Left lung (tissue), 10 donors: ENCODE data around the gene ARHGAP15. TPM values are rescaled to one million over a fixed set of nuclear protein-coding genes. Genes with fewer than 3 reads are reported as not detected.

Source experiments
- ATAC-seq: fragments of 200-7000 bp; cut with Tn5 transposase; one replicate; pipeline ENCODE4 v1.9.1; 2020; ENCODE audit warnings: moderate library complexity
- DNase-seq, 4 donors: peaks; one replicate each; pipeline ENCODE4 v3.0.0-alpha.2; 2013 to 2020
- H3K27ac ChIP-seq, 2 donors: fragments of 200-600 bp; sonication (generic) in 1 of 2; one replicate each; pipeline versions ENCODE4 v1.5.0 to v1.8.0; 2020 to 2021
- H3K27me3 ChIP-seq, 2 donors: fragments of 200-600 bp; sonication (generic) in 1 of 2; one replicate each; pipeline versions ENCODE4 v1.5.0 to v1.8.0; 2020 to 2021
- H3K36me3 ChIP-seq, 2 donors: fragments of 200-600 bp; sonication (generic) in 1 of 2; one replicate each; pipeline versions ENCODE4 v1.5.0 to v1.8.0; 2020 to 2021
- H3K4me1 ChIP-seq, 2 donors: fragments of 200-600 bp; one replicate each; pipeline ENCODE4 v1.8.0; 2021
- H3K4me3 ChIP-seq, 2 donors: fragments of 200-600 bp; sonication (generic) in 1 of 2; one replicate each; pipeline versions ENCODE4 v1.5.0 to v1.8.0; 2020 to 2021; ENCODE audit warnings: mild to moderate bottlenecking in 1 of 2
- H3K9me3 ChIP-seq, 2 donors: fragments of 200-600 bp; sonication (generic) in 1 of 2; one replicate each; pipeline versions ENCODE4 v1.5.0 to v1.8.0; 2020 to 2021
- intact Hi-C, 2 donors: fragments of 100-400 bp; cut with DNase I; formaldehyde crosslinking; loops; one replicate each; pipeline versions ENCODE4 v1.11.2 to v1.14.2; 2022
- polyA plus RNA-seq, 6 donors: library from polyadenylated mRNA; unstranded; fragments of 120-200 nt; gene quantifications; one replicate each; pipeline ENCODE4 v1.2.1, GENCODE V29; 2013; ENCODE audit not compliant: insufficient read length in 6 of 6
- total RNA-seq, 2 donors: library from RNA; stranded (reverse); fragmentation: NEBNext Ultra II Directional; extraction: Animal tissue kit (Norgen Biotek cat#: 25700); gene quantifications; one replicate each; pipeline ENCODE4 v1.2.1, GENCODE V29; 2021
- TF ChIP-seq, protein P1 (sequence below), 2 donors: fragments of 200-600 bp; sonication (generic) in 1 of 2; IDR thresholded peaks; one replicate each; pipeline versions ENCODE4 v1.5.0 to v1.8.0; 2021; ENCODE audit warnings: antibody characterized with exemption in 2 of 2
- donor health status: DM: no; HTN: yes; CAD: no.
- donor health status: DM: no; HTN: no; CAD: no.

ARHGAP15 gene
- total and polyA plus RNA-seq, 8 donors, result 16.8 to 48.3 (median 30.2) TPM

DNA sequence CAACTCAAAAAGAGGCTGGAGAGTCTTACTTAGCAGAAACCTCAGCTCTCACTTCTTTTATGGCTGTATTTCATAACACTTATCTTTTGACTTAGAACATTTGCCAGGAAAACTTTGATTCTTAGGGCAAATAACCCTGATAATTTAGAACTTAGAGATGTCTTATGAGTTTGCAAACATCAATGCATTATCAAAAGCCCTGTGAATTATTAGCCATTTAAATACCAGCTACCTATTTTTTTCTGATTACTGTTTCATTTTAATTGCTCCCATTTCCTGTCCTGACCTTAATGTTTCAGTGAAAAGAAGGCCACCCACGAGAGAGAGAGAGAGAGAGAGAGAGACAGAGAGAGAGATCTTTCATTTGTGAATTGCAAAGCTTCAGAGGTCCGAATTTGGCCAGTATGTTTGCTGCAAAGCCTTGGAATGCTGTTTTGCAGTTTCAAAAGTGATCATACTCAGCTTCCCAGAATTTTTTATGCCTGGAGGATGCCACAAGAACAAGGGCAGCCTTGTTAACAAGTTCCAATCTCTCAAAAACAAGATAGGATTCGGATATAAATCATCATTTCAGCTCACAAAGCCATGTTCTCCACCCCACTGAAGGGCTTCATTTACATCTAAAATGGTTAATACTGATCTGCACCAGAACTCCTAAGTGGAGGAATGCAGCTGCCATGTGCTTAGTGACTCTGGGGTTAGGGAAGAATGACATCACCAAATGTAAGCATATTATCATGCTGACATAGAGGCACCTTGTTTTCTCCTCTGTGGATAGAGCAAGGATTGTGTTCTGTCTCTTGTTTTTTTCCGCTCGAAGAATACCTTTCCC is 478.2 kb downstream of the ARHGAP15 start:
- Histone ChIP-seq H3K4me1 (peaks cover 10 to 14% of the 10 kb centered on the region in 2 donors), H3K27me3 (no peaks in the 10 kb centered on the region), H3K9me3 (no peaks in the 10 kb centered on the region), H3K36me3 (no peaks in the 10 kb centered on the region), H3K27ac (peak overlapping the region in 1 of 2 donors; percentile 23), H3K4me3 (no peak overlapping the region)
- TF ChIP-seq, protein P1, sequence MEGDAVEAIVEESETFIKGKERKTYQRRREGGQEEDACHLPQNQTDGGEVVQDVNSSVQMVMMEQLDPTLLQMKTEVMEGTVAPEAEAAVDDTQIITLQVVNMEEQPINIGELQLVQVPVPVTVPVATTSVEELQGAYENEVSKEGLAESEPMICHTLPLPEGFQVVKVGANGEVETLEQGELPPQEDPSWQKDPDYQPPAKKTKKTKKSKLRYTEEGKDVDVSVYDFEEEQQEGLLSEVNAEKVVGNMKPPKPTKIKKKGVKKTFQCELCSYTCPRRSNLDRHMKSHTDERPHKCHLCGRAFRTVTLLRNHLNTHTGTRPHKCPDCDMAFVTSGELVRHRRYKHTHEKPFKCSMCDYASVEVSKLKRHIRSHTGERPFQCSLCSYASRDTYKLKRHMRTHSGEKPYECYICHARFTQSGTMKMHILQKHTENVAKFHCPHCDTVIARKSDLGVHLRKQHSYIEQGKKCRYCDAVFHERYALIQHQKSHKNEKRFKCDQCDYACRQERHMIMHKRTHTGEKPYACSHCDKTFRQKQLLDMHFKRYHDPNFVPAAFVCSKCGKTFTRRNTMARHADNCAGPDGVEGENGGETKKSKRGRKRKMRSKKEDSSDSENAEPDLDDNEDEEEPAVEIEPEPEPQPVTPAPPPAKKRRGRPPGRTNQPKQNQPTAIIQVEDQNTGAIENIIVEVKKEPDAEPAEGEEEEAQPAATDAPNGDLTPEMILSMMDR (IDR thresholded peaks at IDR 0.05), result no peak
- intact Hi-C loops, result no loop called here
- no peak for DNase-seq
- ATAC-seq, result peak; percentile 60

DNA sequence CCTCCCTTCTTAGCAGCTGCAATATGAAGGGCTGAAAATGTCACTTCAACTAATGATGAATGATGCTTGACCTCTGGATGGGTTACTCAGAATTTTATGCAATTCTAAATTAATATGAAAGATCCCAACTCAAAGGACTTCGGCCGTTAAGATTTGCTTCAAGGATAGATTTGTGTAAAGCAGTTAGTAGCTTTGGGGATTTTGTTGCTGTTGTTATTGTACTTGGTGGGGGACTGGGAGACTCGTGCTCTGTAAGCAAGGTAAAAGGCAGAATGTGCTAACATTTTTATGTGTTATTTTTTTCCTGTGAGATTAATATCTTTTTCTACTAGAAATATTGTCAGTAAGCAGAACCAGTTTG is 478.8 kb downstream of the ARHGAP15 start:
- H3K9me3 ChIP-seq, result no peaks in the 10 kb centered on the region
- no peak for DNase-seq
- no peaks in the 10 kb centered on the region for H3K36me3 ChIP-seq
- peak overlapping the region in 1 of 2 donors; percentile 23 for H3K27ac ChIP-seq
- TF ChIP-seq, protein P1 (IDR thresholded peaks at IDR 0.05), result no peak
- no peak overlapping the region for H3K4me3 ChIP-seq
- ATAC-seq, result no peak
- intact Hi-C loops, result no loop called here
- no peaks in the 10 kb centered on the region for H3K27me3 ChIP-seq
- H3K4me1 ChIP-seq, result peaks cover 10 to 14% of the 10 kb centered on the region in 2 donors

DNA sequence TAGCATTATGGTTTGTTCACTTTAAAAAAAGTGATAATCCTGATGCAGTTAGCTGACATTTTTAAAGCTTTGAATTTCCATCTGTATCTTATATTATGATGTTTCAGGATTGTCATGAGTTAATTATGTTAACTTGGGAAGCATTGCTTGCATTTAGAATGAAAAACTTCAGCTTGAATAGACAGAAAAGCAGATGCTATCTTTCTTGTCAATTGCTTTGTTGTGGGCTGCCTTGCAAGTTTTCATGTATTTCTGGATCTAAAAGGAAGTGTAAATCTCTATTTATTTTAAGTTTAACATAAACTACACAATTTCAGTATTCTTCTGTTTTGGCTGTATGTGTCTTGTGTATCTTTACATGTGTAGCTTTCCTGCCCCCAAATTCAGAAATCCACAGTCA is 479.5 kb downstream of the ARHGAP15 start:
- intact Hi-C loops, result no loop called here
- Histone ChIP-seq H3K4me1 (peaks cover 10 to 11% of the 10 kb centered on the region in 2 donors), H3K27me3 (no peaks in the 10 kb centered on the region), H3K9me3 (no peaks in the 10 kb centered on the region), H3K36me3 (no peaks in the 10 kb centered on the region), H3K27ac (no peak overlapping the region), H3K4me3 (no peak overlapping the region)
- DNase-seq, result no peak
- no peak for ATAC-seq
- TF ChIP-seq, protein P1 (IDR thresholded peaks at IDR 0.05), result no peak

DNA sequence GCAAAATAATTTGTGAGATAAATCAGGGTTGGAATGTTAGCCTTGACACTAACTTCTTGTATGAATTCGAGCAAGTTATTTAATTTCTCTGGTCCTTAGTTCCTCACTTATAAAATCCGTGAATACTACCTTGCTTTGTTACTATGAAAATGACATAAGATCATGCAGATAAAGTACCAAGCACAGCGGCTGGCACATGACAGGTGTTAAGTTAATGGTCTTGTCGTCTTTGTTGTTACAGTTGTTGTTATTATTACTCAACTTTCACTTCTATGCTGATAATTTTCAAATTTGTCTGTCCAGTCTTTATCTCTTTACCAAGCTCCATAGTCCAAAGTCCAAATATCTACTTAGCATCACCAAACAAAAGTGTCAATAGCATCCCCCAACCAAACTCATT is 482.1 kb downstream of the ARHGAP15 start:
- TF ChIP-seq, protein P1 (IDR thresholded peaks at IDR 0.05), result no peak
- no peak for DNase-seq
- Histone ChIP-seq H3K4me3 (no peak overlapping the region), H3K36me3 (no peaks in the 10 kb centered on the region), H3K27ac (no peak overlapping the region), H3K27me3 (no peaks in the 10 kb centered on the region), H3K4me1 (peaks cover 9 to 10% of the 10 kb centered on the region in 2 donors), H3K9me3 (no peaks in the 10 kb centered on the region)
- no peak for ATAC-seq
- intact Hi-C loops, result no loop called here

DNA sequence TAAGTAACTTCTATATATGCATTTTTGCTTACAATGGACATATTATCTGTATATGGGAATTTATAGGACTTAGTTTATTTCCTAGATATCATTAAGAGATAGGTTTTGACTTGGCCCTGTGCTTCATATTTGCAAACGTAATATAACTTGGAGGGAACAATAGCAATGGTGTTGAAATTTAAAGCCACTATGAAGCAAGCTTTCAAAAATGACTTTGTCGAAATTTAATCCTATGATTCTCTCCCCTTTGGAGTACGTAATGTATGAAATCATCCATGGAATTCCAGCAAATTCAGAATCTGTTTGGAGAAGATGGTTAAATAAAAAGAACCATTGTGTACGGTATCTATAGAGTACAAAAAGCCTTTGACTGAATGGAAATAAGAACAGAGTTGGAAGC is 486.3 kb downstream of the ARHGAP15 start:
- H3K4me1 ChIP-seq, result no peaks in the 10 kb centered on the region
- no peak overlapping the region for H3K27ac ChIP-seq
- TF ChIP-seq, protein P1 (IDR thresholded peaks at IDR 0.05), result no peak
- ATAC-seq (no peak), DNase-seq (no peak)
- no peak overlapping the region for H3K4me3 ChIP-seq
- no peaks in the 10 kb centered on the region for H3K36me3 ChIP-seq
- no peaks in the 10 kb centered on the region for H3K9me3 ChIP-seq
- intact Hi-C loops, result no loop called here
- H3K27me3 ChIP-seq, result no peaks in the 10 kb centered on the region
